IgD-negative memory B cell (primary cell): ENCODE results near the gene SLC25A1. TPM values are rescaled to one million over a fixed set of nuclear protein-coding genes. Genes with fewer than 3 reads are reported as not detected.
A peak's percentile ranks its signal among the peaks of the same experiment; 100 is the strongest.

Source experiments
- H3K27ac Mint-ChIP-seq, 3 donors: one replicate each; pipeline ENCODE4 v1.8.0; 2020 to 2022; ENCODE audit warnings: mild to moderate bottlenecking in 3 of 3, mixed read lengths in 3 of 3, moderate library complexity in 1 of 3
- H3K27me3 Mint-ChIP-seq: one replicate; pipeline ENCODE4 v1.8.0; 2021; ENCODE audit warnings: mixed read lengths
- H3K36me3 Mint-ChIP-seq: one replicate; pipeline ENCODE4 v1.8.0; 2020; ENCODE audit warnings: mild to moderate bottlenecking, mixed read lengths
- H3K4me1 Mint-ChIP-seq, 3 donors: one replicate each; pipeline ENCODE4 v1.8.0; 2020 to 2022; ENCODE audit warnings: mixed read lengths in 3 of 3, mild to moderate bottlenecking in 1 of 3
- H3K4me3 Mint-ChIP-seq, 4 donors: one replicate each; pipeline ENCODE4 v1.8.0; 2020 to 2022; ENCODE audit warnings: mild to moderate bottlenecking in 4 of 4, mixed read lengths in 4 of 4, moderate library complexity in 3 of 4
- H3K9me3 Mint-ChIP-seq, 3 donors: one replicate each; pipeline ENCODE4 v1.8.0; 2020 to 2021; ENCODE audit warnings: mixed read lengths in 3 of 3, mild to moderate bottlenecking in 1 of 3
- polyA plus RNA-seq: library from polyadenylated mRNA; unstranded; fragments of 300-500 nt; fragmentation: Illumina TruSeq; gene quantifications from one replicate; pipeline ENCODE4 v1.2.3, GENCODE V29; 2021

The SLC25A1 gene
- polyA plus RNA-seq, 1 donor from 2014 or later, result 113 TPM

DNA sequence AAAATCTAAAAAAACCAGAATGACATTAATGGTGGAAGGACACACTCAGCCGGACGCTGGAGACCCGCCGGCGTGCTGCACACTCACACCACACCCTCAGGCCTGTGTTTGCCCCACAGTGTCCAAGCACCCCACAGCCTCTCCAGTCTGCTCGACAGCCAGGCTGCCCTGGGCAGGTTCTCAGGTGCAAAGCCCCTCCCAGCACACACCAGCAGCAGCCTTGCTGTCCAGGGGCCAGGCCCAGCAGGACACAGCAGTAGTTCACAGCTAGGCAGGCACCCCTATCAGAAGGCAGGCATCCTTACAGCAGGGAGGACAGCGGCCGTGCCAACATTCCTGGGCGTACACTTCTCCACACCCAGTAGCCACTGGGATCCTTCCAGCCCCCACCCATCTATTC is 1.7 kb upstream of the SLC25A1 start:
- Mint-ChIP-seq H3K36me3 (no peaks in the 10 kb centered on the region), H3K27me3 (peaks cover 2% of the 10 kb centered on the region), H3K9me3 (no peaks in the 10 kb centered on the region), H3K4me3 (peak overlapping the region in 1 of 4 donors; percentile 100), H3K27ac (peak overlapping the region in 1 of 3 donors; percentile 98), H3K4me1 (peaks cover 9 to 14% (median 14%) of the 10 kb centered on the region in 3 donors)

DNA sequence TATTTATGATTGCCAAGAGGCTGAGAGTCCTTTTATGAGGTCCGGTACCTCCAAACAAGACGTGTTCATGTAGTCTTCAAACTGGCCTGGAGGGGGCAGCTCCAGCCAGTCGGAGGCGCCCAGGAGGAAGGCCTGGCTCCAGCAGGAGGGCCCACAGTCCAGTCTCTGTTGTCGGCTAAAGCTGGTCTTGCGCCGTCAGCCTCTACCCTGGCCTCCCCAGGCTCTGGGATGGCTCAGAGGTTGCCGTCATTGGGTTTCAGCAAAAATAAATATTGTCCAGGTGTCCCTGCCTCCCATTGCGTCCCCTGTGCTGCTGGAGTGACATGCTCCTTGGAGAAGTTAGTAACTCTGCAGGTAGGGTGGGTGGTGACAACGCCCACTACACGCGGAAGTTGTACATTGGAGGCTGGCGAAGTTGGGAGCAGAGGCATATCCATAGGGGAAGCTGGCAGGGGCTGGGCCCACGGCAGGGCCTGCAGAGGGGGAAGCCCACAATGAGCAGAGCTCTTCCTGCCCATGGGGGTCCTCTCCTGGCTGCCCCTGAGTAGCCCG is 1.0 kb upstream of the SLC25A1 start:
- no peaks in the 10 kb centered on the region for H3K9me3 Mint-ChIP-seq
- H3K4me3 Mint-ChIP-seq, result peak overlapping the region; percentile 82 to 100 (median 95)
- H3K27ac Mint-ChIP-seq, result peak overlapping the region; percentile 64 to 98 (median 74)
- no peaks in the 10 kb centered on the region for H3K36me3 Mint-ChIP-seq
- H3K27me3 Mint-ChIP-seq, result peaks cover 2% of the 10 kb centered on the region
- peaks cover 10 to 15% (median 14%) of the 10 kb centered on the region in 3 donors for H3K4me1 Mint-ChIP-seq

DNA sequence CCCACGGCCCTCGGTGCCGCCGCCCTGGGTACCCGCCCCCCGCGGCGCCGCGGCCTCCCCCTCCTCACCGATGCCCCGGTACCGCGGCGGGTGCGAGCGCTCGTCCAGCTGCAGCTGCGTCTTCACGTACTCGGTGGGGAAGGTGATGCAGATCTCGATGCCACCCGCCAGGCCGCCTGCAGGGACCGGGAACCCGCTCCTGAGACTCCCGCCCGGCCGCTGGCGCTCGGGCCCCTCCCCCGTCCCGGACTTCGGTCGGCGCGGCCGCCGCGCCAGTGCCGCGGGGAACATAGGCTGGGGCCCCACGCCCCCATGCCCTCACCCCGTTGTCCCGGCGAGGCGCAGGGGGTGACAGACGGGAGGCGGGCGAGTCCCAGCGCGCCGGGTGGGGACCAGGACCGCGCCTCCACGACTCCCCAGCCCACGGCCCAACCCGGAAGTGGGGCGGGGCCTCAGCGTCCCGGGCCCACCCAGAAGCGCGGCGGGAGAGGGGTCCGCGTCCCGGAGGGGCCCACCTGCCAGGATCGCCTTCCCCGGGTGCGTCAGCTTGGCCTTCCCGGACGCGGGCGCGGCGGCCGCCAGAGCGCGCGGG is 375 bp downstream of the SLC25A1 start:
- Mint-ChIP-seq H3K4me3 (peak overlapping the region in 2 of 4 donors; percentile 47 to 63), H3K27ac (no peak overlapping the region), H3K4me1 (peaks cover 21 to 22% (median 22%) of the 10 kb centered on the region in 3 donors), H3K36me3 (no peaks in the 10 kb centered on the region), H3K27me3 (peaks cover 2% of the 10 kb centered on the region), H3K9me3 (no peaks in the 10 kb centered on the region)

DNA sequence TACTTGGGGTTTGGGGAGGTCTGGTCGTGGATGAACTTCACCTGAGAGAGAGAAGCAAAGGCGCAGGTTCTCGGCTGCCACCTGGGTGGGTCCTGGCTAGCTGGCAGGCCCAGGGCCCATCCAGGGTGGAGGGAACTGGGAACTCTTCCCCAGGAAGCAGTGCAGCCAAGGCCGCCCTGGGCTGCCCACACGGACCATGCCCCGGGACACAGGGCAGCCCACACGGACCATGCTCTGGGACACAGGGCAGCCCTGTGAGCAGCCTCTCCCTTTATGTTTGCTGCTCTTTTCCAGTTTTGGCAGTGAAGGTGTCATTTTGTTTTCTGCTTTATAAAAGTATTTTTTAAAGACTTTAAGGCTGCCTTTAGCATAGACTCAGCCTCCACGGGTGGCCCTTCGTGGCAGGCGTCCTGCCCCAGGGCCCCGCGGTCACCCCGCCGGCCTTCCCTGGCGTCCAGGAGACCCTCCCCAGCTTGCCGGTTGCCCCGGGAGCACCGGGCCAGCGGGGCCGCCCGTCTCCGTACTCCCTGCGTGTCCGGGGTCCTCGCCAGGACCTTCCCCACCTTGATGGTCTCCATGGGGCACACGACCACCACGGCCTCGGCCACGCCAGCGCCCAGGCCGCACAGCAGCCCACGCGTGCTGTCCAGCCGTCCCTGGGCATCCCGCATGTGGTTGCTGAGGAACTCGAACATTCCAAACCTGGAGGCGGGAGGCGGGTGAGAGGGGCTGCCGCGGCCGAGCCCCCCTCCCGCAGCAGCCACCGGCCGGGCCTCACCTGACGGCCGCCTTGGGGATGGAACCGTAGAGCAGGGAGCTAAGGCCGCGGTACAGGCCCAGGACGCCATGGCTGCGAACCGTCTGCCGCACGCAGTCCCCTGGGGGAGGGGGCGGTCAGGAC is 1.1 kb downstream of the SLC25A1 start:
- H3K36me3 Mint-ChIP-seq, result no peaks in the 10 kb centered on the region
- H3K4me3 Mint-ChIP-seq, result peak overlapping the region; percentile 63 to 76 (median 68)
- H3K27ac Mint-ChIP-seq, result peak overlapping the region in 1 of 3 donors; percentile 53
- peaks cover 2% of the 10 kb centered on the region for H3K27me3 Mint-ChIP-seq
- peaks cover 23 to 26% (median 24%) of the 10 kb centered on the region in 3 donors for H3K4me1 Mint-ChIP-seq
- no peaks in the 10 kb centered on the region for H3K9me3 Mint-ChIP-seq

DNA sequence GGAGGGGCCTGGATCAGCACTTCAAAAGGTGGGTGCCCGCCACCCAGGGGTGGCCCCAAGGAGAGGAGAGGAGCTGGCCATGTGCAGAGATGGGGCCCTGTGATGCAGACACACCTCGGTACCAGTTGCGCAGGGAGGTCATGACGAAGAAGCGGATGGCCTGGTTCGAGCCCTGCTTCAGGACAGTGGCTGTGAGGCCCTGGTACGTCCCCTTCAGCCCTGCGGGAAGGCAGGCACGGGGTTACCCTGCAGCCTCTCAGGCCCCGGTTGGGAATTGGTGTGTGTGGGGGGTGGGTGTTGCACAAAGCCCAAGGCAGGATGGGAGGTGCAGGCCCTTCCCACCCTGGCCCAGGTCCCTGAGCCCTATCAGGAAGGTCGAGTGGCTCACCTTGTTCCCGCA is 1.8 kb downstream of the SLC25A1 start:
- H3K4me3 Mint-ChIP-seq, result peak overlapping the region in 3 of 4 donors; percentile 63 to 76 (median 67)
- no peaks in the 10 kb centered on the region for H3K9me3 Mint-ChIP-seq
- H3K27ac Mint-ChIP-seq, result peak overlapping the region in 2 of 3 donors; percentile 31 to 53
- H3K4me1 Mint-ChIP-seq, result peaks cover 20 to 28% (median 23%) of the 10 kb centered on the region in 3 donors
- H3K27me3 Mint-ChIP-seq, result peaks cover 2% of the 10 kb centered on the region
- no peaks in the 10 kb centered on the region for H3K36me3 Mint-ChIP-seq

DNA sequence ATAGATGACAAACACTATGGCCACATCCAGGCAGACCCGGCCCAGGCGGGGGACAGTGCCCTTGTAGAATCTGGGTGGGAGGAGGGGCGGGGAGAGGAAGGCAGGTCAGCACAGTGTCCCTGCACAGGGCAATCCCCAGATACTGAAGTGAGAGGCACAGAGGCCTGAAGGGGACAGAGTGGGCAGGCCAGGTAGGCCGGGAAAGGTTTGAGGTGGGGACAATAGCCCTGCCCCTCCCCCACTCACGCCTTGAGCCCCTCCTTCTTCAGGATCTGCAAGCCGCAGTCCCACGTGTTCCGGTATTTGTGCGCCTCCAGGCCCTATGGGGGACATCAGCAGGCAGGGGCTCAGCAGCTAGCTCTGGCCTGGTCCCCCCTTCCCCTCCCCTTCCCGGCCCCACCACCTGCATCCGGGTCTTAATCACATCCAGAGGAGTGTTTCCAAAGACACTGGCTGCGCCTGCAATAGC is 2.3 kb downstream of the SLC25A1 start:
- H3K9me3 Mint-ChIP-seq, result no peaks in the 10 kb centered on the region
- peaks cover 2% of the 10 kb centered on the region for H3K27me3 Mint-ChIP-seq
- H3K36me3 Mint-ChIP-seq, result no peaks in the 10 kb centered on the region
- H3K4me1 Mint-ChIP-seq, result peaks cover 19 to 28% (median 27%) of the 10 kb centered on the region in 3 donors
- peak overlapping the region in 3 of 4 donors; percentile 57 to 76 (median 63) for H3K4me3 Mint-ChIP-seq
- peak overlapping the region in 2 of 3 donors; percentile 31 to 53 for H3K27ac Mint-ChIP-seq

DNA sequence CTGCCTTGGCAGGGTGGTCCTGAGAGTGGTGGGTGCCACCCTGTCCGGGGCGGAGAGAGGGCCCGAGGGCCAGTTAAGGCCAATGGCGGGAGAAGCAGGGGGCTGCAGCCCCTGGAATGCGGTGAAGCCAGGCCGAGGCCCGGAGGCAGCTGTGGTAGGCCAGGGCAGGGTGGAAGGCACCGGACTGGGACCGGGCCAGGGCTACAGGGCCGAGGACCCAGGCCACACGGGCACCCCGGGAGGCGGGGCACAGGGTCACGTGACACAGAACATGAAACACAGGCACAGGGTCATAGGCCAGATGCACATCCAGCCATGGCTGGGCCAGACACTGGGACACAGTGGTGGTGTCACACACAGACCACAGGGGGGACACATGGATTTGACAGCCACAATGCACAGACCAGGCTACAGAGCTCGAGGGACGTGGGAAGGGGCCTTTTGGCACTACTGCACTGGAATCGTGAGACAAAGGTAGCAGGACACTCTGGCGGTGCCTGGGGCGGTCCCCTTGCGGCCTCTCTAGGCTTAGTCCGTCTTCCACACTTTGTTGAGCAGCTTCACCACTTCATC is 2.8 kb downstream of the SLC25A1 start:
- Mint-ChIP-seq H3K4me3 (peak overlapping the region in 3 of 4 donors; percentile 27 to 76 (median 57)), H3K36me3 (no peaks in the 10 kb centered on the region), H3K4me1 (peaks cover 22 to 32% (median 27%) of the 10 kb centered on the region in 3 donors), H3K9me3 (no peaks in the 10 kb centered on the region), H3K27me3 (peaks cover 2% of the 10 kb centered on the region), H3K27ac (peak overlapping the region in 2 of 3 donors; percentile 19 to 53)

DNA sequence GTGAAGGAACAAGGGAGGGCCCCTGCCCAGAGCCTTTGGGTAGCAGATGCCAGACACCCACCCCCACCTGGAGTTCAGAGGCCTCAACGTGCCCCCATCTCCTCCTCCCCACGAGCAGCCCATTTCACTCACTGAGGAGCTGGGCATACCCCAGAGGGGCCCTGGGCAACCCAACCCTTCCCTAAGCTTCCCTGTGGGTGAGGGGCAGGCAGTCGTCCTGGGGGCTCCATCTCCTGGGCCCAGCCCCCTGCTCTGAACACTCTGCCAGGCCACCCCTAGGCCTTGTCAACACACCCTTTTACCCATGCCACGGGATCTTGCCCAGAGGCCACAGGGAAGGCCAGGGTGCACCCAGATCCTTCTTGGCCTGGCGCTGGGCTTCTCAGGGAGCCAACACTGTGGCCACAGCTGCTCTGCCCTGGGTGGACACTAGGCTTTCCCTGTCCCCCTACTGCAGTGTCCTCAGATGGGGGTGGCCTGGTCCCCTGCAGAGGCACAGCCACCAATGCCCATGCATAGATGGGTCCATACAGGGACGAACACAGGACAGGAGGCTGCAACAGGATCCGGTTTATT is 3.4 kb downstream of the SLC25A1 start:
- no peaks in the 10 kb centered on the region for H3K36me3 Mint-ChIP-seq
- H3K9me3 Mint-ChIP-seq, result no peaks in the 10 kb centered on the region
- H3K27me3 Mint-ChIP-seq, result peaks cover 5% of the 10 kb centered on the region
- H3K4me1 Mint-ChIP-seq, result peaks cover 25 to 36% (median 27%) of the 10 kb centered on the region in 3 donors
- peak overlapping the region; percentile 17 to 93 (median 50) for H3K4me3 Mint-ChIP-seq
- peak overlapping the region in 2 of 3 donors; percentile 19 to 31 for H3K27ac Mint-ChIP-seq

DNA sequence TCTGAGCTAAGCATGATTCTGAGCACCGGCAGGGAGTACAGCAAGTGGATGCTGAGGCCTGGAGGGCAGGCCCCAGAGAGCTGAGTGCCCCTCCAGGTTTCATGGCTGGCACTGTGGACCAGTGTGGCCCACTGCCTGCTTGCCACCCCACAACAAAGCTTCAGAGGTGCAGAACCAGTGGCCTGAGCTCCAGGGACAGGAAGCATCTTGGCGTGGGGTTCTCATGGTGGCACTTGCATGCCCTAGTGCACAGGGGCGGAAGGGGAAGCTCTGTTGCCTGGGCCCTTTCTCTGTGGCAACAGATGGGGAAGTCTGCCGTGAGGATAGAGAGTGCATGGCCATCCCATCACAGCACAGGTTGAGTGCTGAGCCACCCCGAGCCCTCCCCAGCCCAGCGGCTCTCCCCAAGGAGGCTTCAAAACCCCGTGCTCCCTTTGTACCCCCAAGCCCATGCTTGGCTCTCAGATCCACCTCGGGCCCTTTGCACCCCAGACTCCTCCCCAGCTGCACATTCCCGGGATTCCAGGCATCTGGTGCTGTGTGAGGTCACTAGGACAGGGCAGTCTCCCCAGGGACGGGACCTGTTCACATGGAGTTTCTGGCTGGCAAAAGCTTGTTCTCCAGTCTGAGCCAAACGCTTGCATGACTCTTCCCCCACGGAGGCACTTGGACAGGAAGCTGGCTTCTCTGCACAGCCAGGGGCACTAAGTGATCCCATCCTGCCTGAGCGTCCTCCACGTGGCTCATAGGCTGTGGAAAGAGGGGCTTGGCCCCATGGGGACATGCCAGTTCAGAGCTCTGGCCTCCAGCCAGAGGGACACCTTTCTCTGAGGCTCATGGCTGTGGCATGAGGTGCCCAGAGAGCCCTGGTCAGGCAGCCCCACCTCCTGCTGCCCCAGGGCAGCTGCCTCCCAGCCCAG is 4.2 kb downstream of the SLC25A1 start:
- Mint-ChIP-seq H3K27ac (peak overlapping the region in 2 of 3 donors; percentile 95), H3K9me3 (no peaks in the 10 kb centered on the region), H3K27me3 (peaks cover 9% of the 10 kb centered on the region), H3K4me1 (peaks cover 24 to 36% (median 24%) of the 10 kb centered on the region in 3 donors), H3K36me3 (no peaks in the 10 kb centered on the region), H3K4me3 (peak overlapping the region; percentile 73 to 94 (median 92))

DNA sequence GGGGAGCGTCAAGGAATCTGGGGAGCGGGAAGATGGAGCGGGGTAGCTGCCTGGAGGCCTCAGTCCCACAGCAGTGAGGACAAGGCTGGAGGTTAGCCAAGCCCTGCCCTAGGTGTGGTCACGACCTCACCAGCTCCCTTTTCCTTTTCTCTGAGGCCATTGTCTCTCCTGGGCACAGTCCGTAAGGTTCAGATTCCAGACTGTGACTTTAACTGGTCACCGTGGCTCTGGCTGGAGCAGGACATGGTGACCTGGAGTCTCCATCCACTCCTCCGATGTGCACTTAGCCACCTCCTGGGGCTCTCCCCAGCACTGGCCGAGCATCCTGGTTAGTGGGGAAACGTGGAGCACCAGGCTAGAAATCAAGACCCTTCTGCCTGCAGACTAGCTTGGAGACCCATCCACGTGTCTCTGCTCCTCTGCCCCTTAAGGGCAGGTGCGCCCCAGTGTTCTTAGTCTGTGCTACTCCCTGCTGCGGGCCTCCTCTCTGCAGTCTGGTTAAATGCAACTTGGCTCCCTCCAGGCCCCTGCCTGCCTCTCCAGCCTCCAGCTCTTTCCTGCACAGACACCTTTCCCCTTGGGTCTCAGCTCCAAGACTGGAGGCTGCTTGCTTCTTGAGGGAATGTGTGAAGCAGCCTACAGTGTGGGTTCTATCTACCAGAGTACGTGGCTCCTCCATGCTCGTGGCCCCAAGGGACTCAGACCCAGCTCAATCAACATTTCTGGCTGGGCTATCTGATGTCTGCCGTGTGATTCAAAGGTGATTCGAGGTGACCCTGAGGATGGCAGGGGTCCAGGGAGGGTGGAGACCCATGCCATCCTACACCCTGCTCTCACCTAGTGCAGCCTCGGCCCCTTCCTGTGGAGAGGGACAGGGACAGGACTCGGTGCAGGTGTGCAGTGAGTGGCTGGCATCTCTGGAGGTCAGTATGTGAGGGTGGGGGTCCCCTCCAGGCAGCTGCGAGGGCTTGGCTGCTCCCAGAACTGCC is 5.2 kb downstream of the SLC25A1 start:
- Mint-ChIP-seq H3K4me1 (peaks cover 20 to 37% (median 23%) of the 10 kb centered on the region in 3 donors), H3K9me3 (no peaks in the 10 kb centered on the region), H3K36me3 (no peaks in the 10 kb centered on the region), H3K27ac (peak overlapping the region; percentile 76 to 95 (median 95)), H3K27me3 (peaks cover 18% of the 10 kb centered on the region), H3K4me3 (peak overlapping the region; percentile 93 to 97 (median 94))

DNA sequence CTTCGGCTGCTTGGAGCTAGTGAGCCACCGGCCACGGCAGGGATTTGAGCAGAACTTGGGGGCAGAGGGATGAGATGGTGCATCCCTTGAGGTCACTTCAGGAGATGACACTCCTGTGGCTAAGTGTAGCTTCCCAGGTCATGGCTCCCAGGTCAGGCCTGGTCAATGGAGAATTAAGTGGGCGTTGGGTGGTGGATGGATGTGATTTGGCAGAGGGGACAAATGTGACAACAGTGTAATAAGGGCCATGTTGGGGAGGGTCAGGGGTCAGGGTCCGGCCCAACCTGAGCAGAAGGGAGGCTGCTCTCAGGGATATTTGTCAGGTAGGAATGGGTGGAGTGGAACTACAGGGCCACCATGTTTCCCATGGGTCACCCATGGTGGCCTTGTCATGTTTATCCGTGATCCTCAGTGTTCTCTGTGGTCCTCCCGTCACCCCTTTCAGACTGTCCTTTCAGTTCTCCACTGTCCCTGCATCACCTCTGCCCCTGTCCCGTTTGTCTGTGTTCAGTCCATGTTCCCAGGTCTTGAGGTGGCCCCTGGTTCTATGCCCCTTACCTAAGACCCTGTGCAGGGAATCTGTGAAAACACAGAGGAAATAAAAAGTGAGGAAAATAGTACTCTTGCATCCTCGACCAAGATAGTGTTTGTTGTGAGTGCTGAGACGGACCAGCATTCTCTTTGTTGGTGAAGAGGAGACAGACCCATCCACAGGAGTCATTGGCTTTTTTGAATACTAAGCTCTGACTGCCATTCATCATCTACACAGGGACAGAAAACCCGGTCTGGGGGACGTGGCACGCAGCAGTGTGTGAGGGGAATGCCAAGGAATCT is 6.1 kb downstream of the SLC25A1 start:
- Mint-ChIP-seq H3K4me1 (peaks cover 20 to 36% (median 23%) of the 10 kb centered on the region in 3 donors), H3K27ac (peak overlapping the region; percentile 48 to 95 (median 88)), H3K4me3 (peak overlapping the region; percentile 93 to 97 (median 94)), H3K27me3 (peaks cover 24% of the 10 kb centered on the region), H3K36me3 (no peaks in the 10 kb centered on the region), H3K9me3 (no peaks in the 10 kb centered on the region)

DNA sequence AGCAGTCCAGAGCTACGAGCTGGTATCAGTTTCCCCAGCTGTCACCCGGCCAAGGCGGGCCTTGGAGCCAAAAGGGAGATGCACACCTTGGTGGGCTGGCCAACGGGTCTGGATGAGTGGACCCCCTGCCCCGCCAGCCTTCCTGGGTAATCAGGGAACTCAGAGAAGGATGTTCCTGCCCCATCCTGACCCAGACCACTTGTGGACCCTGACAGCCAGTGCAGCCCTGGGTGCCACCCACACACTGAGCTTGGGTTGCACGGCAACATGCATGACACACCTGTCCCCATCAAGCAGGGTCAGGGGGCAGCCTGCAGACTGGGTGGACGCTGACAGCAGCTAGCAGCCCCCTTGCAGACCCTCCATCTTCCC is 8.6 kb downstream of the SLC25A1 start:
- Mint-ChIP-seq H3K4me3 (peak overlapping the region; percentile 77 to 93 (median 88)), H3K27me3 (peaks cover 35% of the 10 kb centered on the region), H3K9me3 (no peaks in the 10 kb centered on the region), H3K4me1 (peaks cover 20 to 33% (median 23%) of the 10 kb centered on the region in 3 donors), H3K36me3 (no peaks in the 10 kb centered on the region), H3K27ac (peak overlapping the region in 2 of 3 donors; percentile 85 to 95)
